GM12891 (cell line): ENCODE results near the gene ARHGEF17.

Experiments used
- POLR2A ChIP-seq: IDR thresholded peaks from 2 replicates; pipeline ENCODE4 v1.6.1; 2011; ENCODE audit warnings: low read depth, low read length, control low read depth
- POLR2AphosphoS5 ChIP-seq: IDR thresholded peaks from 2 replicates; pipeline ENCODE4 v1.6.1; 2011; ENCODE audit warnings: low read depth, low read length, control low read depth
- TAF1 ChIP-seq: IDR thresholded peaks from 2 replicates; pipeline ENCODE4 v1.6.1; 2011; ENCODE audit warnings: low read depth, low read length, control low read depth

DNA sequence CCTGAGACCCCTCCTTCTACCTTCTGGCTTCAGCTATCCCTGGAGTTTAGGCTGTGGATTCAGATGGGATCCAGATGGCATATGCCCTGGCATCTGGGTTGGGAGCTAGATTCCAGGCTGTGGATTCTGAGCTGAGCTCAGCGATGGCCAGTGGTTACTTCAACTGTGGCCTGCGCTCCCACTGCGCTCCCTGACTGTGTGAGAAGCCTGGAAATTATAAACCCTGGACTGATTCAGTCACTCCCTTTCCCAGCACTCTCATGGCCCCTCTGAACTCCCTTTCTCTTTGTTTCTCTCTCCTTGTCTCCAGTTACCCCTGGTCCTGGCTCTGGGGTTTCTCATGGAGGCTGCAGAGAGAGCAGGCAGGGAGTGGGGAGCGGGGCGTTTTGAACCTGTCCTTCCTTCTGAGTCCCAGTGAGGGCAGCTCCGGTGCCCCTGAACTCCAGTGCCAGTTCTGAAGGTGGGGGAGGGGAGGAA is 4.8 kb downstream of the ARHGEF17 start:
- no peak for TF ChIP-seq POLR2AphosphoS5
- no peak for TF ChIP-seq POLR2A
- TF ChIP-seq TAF1 = no peak
